Osteoblast (primary cell): ENCODE data around the gene NRAP. TPM values are rescaled to one million over a fixed set of nuclear protein-coding genes. Genes with fewer than 3 reads are reported as not detected.

ENCODE experiments used
- DNase-seq: peaks from one replicate; pipeline ENCODE4 v3.0.0; 2011; ENCODE audit warnings: low spot score, mixed read lengths; ENCODE audit not compliant: insufficient read length; ENCODE audit errors: missing footprints
- H2AFZ ChIP-seq: 2 replicates; pipeline ENCODE4 v1.6.0; 2011; ENCODE audit warnings: mild to moderate bottlenecking, low read length
- H3K27ac ChIP-seq: 2 replicates; pipeline ENCODE4 v1.5.1; 2011; ENCODE audit warnings: mild to moderate bottlenecking, low read depth, low read length, moderate library complexity
- H3K27me3 ChIP-seq: 2 replicates; pipeline ENCODE4 v1.6.0; 2012; ENCODE audit warnings: mild to moderate bottlenecking, control low read depth, inconsistent platforms, low read length, moderate library complexity; ENCODE audit not compliant: insufficient read depth
- H3K36me3 ChIP-seq: 2 replicates; pipeline ENCODE4 v1.5.1; 2011; ENCODE audit warnings: mild to moderate bottlenecking, low read length, control low read depth, moderate library complexity; ENCODE audit not compliant: insufficient read depth
- H3K4me1 ChIP-seq: 2 replicates; pipeline ENCODE4 v1.5.1; 2011; ENCODE audit warnings: mild to moderate bottlenecking, low read length, control low read depth, moderate library complexity; ENCODE audit not compliant: insufficient read depth
- H3K4me2 ChIP-seq: 2 replicates; pipeline ENCODE4 v1.6.0; 2011; ENCODE audit warnings: mild to moderate bottlenecking, low read length; ENCODE audit not compliant: insufficient read depth
- H3K4me3 ChIP-seq: fragments of 200-600 bp; sonication (generic); 3 replicates; pipeline ENCODE4 v1.5.1; 2012; ENCODE audit warnings: mild to moderate bottlenecking, low read length, inconsistent platforms; ENCODE audit not compliant: insufficient read depth
- H3K79me2 ChIP-seq: 2 replicates; pipeline ENCODE4 v1.6.0; 2012; ENCODE audit warnings: mild to moderate bottlenecking, low read length, control low read depth, inconsistent platforms; ENCODE audit not compliant: insufficient read depth
- H3K9me3 ChIP-seq: 2 replicates; pipeline ENCODE4 v1.5.1; 2011; ENCODE audit warnings: low read depth, low read length, control low read depth
- H4K20me1 ChIP-seq: 2 replicates; pipeline ENCODE4 v1.6.0; 2012; ENCODE audit warnings: mild to moderate bottlenecking, low read length, control low read depth; ENCODE audit not compliant: insufficient read depth
- total RNA-seq: library from RNA; depleted of rRNA; stranded (reverse); fragments of >200 nt; gene quantifications from 2 replicates; pipeline ENCODE4 v1.2.3, GENCODE V29; 2012
- TF ChIP-seq, protein P1 (sequence below): IDR thresholded peaks from 2 replicates; pipeline ENCODE4 v1.5.1; 2011; ENCODE audit warnings: mild to moderate bottlenecking, low read depth, low read length, moderate library complexity; ENCODE audit errors: extremely low read depth

The NRAP gene
- total RNA-seq, 1 donor: not detected

DNA sequence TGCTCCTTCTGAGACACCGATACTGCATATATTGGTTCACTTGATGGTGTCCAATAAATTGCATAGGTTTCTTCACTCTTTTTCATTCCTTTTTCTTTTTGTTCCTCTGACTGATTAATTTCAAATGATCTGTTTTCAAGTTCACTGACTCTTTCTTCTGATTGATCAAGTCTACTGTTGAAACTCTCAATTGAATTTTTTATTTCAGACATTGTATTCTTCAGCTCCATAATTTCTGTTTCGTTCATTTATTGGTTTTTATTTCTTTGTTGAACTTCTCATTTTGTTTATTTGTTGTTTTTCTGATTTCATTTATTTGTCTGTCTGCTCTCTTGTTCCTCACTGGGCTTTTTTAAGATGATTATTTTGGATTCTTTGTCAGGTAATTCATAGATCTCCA is 29.5 kb upstream of the NRAP start:
- H3K4me1 ChIP-seq: no peaks in the 10 kb centered on the region
- H3K79me2 ChIP-seq: peaks cover 38% of the 10 kb centered on the region

DNA sequence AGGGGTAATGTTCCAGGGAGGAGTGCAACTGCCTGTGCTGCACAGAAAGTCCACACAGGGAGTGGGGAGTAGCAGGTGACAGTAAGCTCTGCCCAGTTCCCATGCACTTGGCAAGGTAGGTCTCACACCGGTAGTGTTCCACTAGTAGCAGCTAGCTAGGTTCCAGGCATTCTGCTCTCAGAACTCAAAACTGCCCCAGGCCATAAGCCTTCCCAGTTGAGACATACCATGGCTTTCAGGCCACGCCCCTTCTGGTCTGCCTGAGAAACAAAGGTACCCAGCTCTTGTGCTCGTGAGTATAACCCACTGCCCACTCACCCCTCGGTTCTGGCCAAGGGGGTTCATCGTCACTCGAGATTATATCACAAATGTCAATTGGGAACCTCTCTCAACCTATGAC is 28.4 kb upstream of the NRAP start:
- Histone ChIP-seq H4K20me1 (peaks cover 17% of the 10 kb centered on the region), H3K36me3 (no peaks in the 10 kb centered on the region), H3K4me2 (no peak overlapping the region), H3K27ac (no peak overlapping the region), H2AFZ (no peak overlapping the region), H3K79me2 (peaks cover 41% of the 10 kb centered on the region), H3K4me3 (no peak overlapping the region), H3K4me1 (no peaks in the 10 kb centered on the region), H3K9me3 (peaks cover 9% of the 10 kb centered on the region), H3K27me3 (no peaks in the 10 kb centered on the region)
- TF ChIP-seq, protein P1, sequence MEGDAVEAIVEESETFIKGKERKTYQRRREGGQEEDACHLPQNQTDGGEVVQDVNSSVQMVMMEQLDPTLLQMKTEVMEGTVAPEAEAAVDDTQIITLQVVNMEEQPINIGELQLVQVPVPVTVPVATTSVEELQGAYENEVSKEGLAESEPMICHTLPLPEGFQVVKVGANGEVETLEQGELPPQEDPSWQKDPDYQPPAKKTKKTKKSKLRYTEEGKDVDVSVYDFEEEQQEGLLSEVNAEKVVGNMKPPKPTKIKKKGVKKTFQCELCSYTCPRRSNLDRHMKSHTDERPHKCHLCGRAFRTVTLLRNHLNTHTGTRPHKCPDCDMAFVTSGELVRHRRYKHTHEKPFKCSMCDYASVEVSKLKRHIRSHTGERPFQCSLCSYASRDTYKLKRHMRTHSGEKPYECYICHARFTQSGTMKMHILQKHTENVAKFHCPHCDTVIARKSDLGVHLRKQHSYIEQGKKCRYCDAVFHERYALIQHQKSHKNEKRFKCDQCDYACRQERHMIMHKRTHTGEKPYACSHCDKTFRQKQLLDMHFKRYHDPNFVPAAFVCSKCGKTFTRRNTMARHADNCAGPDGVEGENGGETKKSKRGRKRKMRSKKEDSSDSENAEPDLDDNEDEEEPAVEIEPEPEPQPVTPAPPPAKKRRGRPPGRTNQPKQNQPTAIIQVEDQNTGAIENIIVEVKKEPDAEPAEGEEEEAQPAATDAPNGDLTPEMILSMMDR: no peak
- no peak for DNase-seq

More for the DNA sequence above, 29.5 kb upstream of the NRAP start:
- H3K27ac ChIP-seq: no peak overlapping the region
- H3K4me3 ChIP-seq: no peak overlapping the region
- H3K9me3 ChIP-seq: peaks cover 9% of the 10 kb centered on the region
- no peak overlapping the region for H3K4me2 ChIP-seq
- peaks cover 20% of the 10 kb centered on the region for H4K20me1 ChIP-seq
- DNase-seq: no peak
- H3K36me3 ChIP-seq: peaks cover 5% of the 10 kb centered on the region
- H3K27me3 ChIP-seq: no peaks in the 10 kb centered on the region
- H2AFZ ChIP-seq: no peak overlapping the region
- TF ChIP-seq, protein P1: no peak

DNA sequence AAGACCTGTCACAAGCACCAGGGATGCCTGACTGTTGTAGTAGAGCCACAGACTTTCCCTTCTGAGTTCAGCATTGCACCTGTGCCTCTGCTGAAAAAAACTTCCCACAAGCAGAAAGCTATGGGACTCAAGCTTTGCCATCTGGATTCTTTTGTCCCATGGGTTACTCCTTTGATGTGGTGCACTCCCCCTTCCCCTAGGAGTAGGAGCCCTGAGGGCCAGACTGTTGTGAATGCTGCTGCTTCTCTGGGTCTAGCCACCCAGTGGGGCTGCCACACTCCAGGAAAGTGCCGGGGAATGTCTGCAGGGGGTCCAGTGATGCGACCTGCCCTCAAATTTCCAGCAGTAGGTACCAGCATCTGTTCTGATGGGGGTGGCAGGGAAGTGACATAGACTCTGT is 27.5 kb upstream of the NRAP start:
- peaks cover 41% of the 10 kb centered on the region for H3K79me2 ChIP-seq
- no peak for DNase-seq
- no peaks in the 10 kb centered on the region for H3K4me1 ChIP-seq
- H3K27me3 ChIP-seq: no peaks in the 10 kb centered on the region
- TF ChIP-seq, protein P1: no peak
- H3K4me2 ChIP-seq: no peak overlapping the region
- no peak overlapping the region for H3K4me3 ChIP-seq
- peaks cover 9% of the 10 kb centered on the region for H3K9me3 ChIP-seq
- H3K27ac ChIP-seq: no peak overlapping the region
- no peaks in the 10 kb centered on the region for H3K36me3 ChIP-seq
- no peak overlapping the region for H2AFZ ChIP-seq
- H4K20me1 ChIP-seq: peaks cover 17% of the 10 kb centered on the region

DNA sequence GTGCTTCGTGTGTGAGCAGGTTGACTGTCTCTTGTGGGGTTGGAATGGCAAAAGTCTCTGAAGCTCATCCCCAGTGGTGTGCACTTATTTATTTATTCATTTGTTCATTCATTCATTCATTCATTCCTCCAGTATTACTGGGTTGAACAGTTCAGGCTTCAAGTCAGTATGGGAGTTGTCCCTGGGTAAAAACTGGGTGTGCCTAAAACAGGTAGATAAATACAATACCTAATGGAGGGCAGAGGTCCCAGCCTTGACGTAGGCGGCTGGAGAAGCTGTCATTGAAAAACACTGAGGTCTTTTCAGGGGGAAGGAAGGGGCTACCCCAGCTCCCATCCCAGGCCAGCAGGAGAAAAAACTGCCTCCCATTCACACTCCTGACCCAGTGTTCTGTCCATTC is 26.9 kb upstream of the NRAP start:
- peaks cover 42% of the 10 kb centered on the region for H3K79me2 ChIP-seq
- no peak for DNase-seq
- no peak overlapping the region for H3K27ac ChIP-seq
- H3K4me1 ChIP-seq: no peaks in the 10 kb centered on the region
- H4K20me1 ChIP-seq: peaks cover 22% of the 10 kb centered on the region
- peaks cover 9% of the 10 kb centered on the region for H3K9me3 ChIP-seq
- H2AFZ ChIP-seq: no peak overlapping the region
- H3K36me3 ChIP-seq: no peaks in the 10 kb centered on the region
- H3K27me3 ChIP-seq: no peaks in the 10 kb centered on the region
- no peak overlapping the region for H3K4me3 ChIP-seq
- H3K4me2 ChIP-seq: no peak overlapping the region
- TF ChIP-seq, protein P1: no peak
